NT2/D1 (cell line): Measurements from ENCODE around the gene POU3F3.
A peak's percentile ranks its signal among the peaks of the same experiment; 100 is the strongest.

ENCODE experiments used
- DNase-seq: peaks from one replicate; pipeline ENCODE4 v3.0.0-alpha.2; 2011; ENCODE audit warnings: low read depth, low spot score
- H3K27me3 ChIP-seq: 2 replicates; pipeline ENCODE4 v1.6.0; 2011; ENCODE audit warnings: mild to moderate bottlenecking; ENCODE audit not compliant: insufficient read length, insufficient read depth
- H3K36me3 ChIP-seq: 2 replicates; pipeline ENCODE4 v1.6.1; 2011; ENCODE audit warnings: mild to moderate bottlenecking, low read length, mixed read lengths; ENCODE audit not compliant: insufficient read depth, insufficient read length
- H3K4me1 ChIP-seq: 2 replicates; pipeline ENCODE4 v1.5.1; 2011; ENCODE audit not compliant: insufficient read depth, insufficient read length
- H3K4me3 ChIP-seq: 2 replicates; pipeline ENCODE4 v1.5.1; 2011; ENCODE audit warnings: low read depth; ENCODE audit not compliant: insufficient read length
- H3K9ac ChIP-seq: 2 replicates; pipeline ENCODE4 v1.6.0; 2011; ENCODE audit warnings: low read depth; ENCODE audit not compliant: insufficient read length
- H3K9me3 ChIP-seq: 2 replicates; pipeline ENCODE4 v1.5.1; 2011; ENCODE audit warnings: mild to moderate bottlenecking, low read length; ENCODE audit not compliant: insufficient read depth
- SUZ12 ChIP-seq: IDR thresholded peaks from 2 replicates; pipeline ENCODE4 v1.6.1; 2011; ENCODE audit not compliant: insufficient read length, insufficient read depth; ENCODE audit errors: extremely low read depth
- YY1 ChIP-seq: IDR thresholded peaks from 2 replicates; pipeline ENCODE4 v1.6.1; 2011; ENCODE audit not compliant: insufficient read length, insufficient read depth
- ZNF274 ChIP-seq: IDR thresholded peaks from 2 replicates; pipeline ENCODE4 v1.6.1; 2011; ENCODE audit warnings: mild to moderate bottlenecking, low read depth, low read length

POU3F3 gene

GRCh38 chr2:104858006-104858978 lies 4.4 kb downstream of the POU3F3 start:
- Histone ChIP-seq H3K27me3 (peaks cover 86% of the 10 kb centered on the region), H3K4me3 (no peak overlapping the region), H3K4me1 (peaks cover 9% of the 10 kb centered on the region), H3K36me3 (no peaks in the 10 kb centered on the region), H3K9ac (no peak overlapping the region), H3K9me3 (no peaks in the 10 kb centered on the region)
- no peak for DNase-seq
- TF ChIP-seq YY1 (no peak), SUZ12 (peak; percentile 58), ZNF274 (no peak)

GRCh38 chr2:104859291-104859765 lies 5.4 kb downstream of the POU3F3 start:
- Histone ChIP-seq H3K9ac (no peak overlapping the region), H3K9me3 (no peaks in the 10 kb centered on the region), H3K27me3 (peaks cover 90% of the 10 kb centered on the region), H3K4me3 (no peak overlapping the region), H3K4me1 (peaks cover 13% of the 10 kb centered on the region), H3K36me3 (no peaks in the 10 kb centered on the region)
- no peak for TF ChIP-seq SUZ12
- TF ChIP-seq ZNF274 = no peak
- no peak for TF ChIP-seq YY1
- no peak for DNase-seq

GRCh38 chr2:104859766-104860450 lies 6.0 kb downstream of the POU3F3 start:
- peaks cover 90% of the 10 kb centered on the region for H3K27me3 ChIP-seq
- no peaks in the 10 kb centered on the region for H3K36me3 ChIP-seq
- DNase-seq = no peak
- H3K9me3 ChIP-seq = no peaks in the 10 kb centered on the region
- no peak overlapping the region for H3K4me3 ChIP-seq
- TF ChIP-seq YY1 = no peak
- no peak for TF ChIP-seq SUZ12
- TF ChIP-seq ZNF274 = no peak
- H3K4me1 ChIP-seq = peaks cover 11% of the 10 kb centered on the region
- H3K9ac ChIP-seq = no peak overlapping the region

DNA sequence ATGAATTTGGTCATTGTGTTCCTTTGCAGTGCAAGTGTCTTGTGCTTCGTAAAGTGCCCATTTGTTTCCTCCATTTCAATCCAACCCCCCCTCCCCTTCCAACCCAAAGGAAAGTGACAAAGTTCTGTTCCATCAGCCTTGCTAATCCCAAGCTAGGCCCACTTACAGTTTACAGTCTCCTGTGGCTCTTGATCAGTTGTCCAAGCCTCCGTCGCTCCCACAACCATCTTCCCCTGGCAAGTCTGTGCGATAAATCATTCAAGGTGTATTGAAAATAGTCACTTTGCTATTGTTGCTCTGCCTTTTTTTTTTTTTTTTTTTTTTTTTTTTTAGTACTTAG lies 6.5 kb downstream of the POU3F3 start:
- H3K9me3 ChIP-seq = no peaks in the 10 kb centered on the region
- peaks cover 11% of the 10 kb centered on the region for H3K4me1 ChIP-seq
- H3K27me3 ChIP-seq = peaks cover 94% of the 10 kb centered on the region
- no peak for DNase-seq
- no peak overlapping the region for H3K9ac ChIP-seq
- no peaks in the 10 kb centered on the region for H3K36me3 ChIP-seq
- TF ChIP-seq ZNF274 (no peak), SUZ12 (no peak), YY1 (no peak)
- no peak overlapping the region for H3K4me3 ChIP-seq

DNA sequence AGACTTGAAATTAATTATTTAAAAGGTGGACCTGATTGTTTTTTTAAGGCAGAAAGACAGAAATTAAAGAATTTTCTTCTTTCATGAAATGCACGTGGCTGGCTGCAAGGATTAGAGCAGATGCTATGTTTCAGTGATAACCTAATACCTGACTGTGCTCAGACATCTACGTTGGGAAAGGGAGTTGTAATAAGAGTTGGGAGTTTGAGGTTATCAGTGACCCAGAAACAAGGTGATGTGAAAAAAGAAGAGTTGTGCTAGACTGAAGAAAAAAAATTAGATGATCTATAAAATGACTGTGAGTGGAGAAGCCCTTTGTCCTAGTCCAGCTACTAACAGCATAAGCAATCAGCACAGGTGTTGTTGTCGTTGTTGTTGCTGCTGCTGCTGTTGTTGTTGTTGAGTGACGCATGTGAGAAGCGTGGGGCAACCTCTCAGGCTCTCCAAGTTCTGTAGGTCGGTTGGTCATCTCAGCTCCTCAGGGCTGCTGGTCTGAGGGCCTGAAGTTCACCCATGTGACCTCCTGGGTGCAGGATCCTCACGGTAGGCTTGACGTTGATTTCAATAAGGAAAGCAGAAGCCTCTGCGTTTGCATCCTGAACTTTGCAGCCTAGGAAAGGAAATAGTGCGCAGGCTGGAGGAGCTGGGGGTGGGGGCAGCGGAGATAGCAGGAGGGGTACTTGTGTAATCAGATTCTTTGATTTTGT lies 7.6 kb downstream of the POU3F3 start:
- no peak for DNase-seq
- Histone ChIP-seq H3K9ac (no peak overlapping the region), H3K4me1 (peaks cover 10% of the 10 kb centered on the region), H3K27me3 (peaks cover 99% of the 10 kb centered on the region), H3K36me3 (no peaks in the 10 kb centered on the region), H3K4me3 (peak overlapping the region; percentile 29), H3K9me3 (no peaks in the 10 kb centered on the region)
- TF ChIP-seq ZNF274 (no peak), YY1 (no peak), SUZ12 (peak; percentile 13)

DNA sequence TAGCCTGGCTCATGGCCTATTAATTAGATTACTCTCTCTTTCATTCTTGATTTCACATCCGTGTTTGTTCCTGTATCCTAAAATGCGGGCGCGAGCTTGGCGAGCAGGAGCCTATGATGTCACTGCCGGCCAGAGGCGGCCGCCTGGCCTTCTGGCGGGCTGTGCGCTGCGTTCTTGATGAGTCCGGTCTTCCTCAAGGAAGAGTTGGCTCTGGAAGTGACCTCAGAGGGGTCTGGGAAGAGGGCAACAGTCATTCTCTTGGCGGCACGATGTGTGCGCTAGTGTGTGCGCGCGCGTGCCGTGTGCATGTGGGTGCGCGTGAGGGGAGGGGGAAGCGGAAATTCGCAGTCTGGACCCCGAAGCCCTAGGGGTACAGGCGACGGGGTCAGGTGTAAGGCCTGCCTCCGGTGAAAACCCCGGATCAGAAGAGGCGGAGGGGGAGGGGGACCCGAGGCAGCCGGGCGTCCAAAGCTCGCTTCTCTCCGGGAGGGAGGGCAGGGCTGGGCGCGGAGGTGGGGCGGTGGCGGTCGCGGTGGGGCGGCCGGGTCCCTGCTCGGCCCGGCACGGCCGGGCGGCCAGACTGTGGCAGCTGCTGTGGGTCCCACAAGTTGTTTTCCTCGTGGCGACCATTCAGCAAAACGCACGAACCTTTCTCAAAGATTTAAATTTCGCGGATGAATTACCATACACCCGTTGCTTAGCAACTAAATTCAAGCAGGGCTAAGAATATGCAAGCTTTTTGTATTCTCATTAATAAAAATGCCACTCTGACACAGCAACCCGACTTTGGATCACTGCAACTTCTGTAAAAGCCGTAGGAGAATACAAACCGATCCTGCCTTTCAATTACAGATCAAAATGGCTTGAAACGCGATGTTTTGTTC lies 8.4 kb downstream of the POU3F3 start:
- H3K27me3 ChIP-seq = peaks cover 100% of the 10 kb centered on the region
- H3K4me1 ChIP-seq = peaks cover 14% of the 10 kb centered on the region
- no peak overlapping the region for H3K9ac ChIP-seq
- H3K9me3 ChIP-seq = no peaks in the 10 kb centered on the region
- peak overlapping the region; percentile 29 for H3K4me3 ChIP-seq
- no peak for DNase-seq
- no peaks in the 10 kb centered on the region for H3K36me3 ChIP-seq
- TF ChIP-seq ZNF274 (no peak), YY1 (no peak), SUZ12 (peak; percentile 56)
